Rectal smooth muscle tissue (tissue), 1 donor: ENCODE results near the gene LIG1.

ENCODE experiments used
- H3K27ac ChIP-seq: one replicate; pipeline ENCODE4 v1.7.0; 2013; ENCODE audit warnings: low read depth, low read length, inconsistent platforms
- H3K27me3 ChIP-seq: one replicate; pipeline ENCODE4 v1.7.0; 2013; ENCODE audit warnings: low read length; ENCODE audit not compliant: control insufficient read depth, insufficient read depth
- H3K36me3 ChIP-seq: one replicate; pipeline ENCODE4 v1.7.0; 2013; ENCODE audit warnings: low read length; ENCODE audit not compliant: control insufficient read depth, insufficient read depth
- H3K4me1 ChIP-seq: one replicate; pipeline ENCODE4 v1.7.0; 2013; ENCODE audit warnings: low read length; ENCODE audit not compliant: control insufficient read depth, insufficient read depth
- H3K4me3 ChIP-seq: one replicate; pipeline ENCODE4 v1.7.0; 2013; ENCODE audit warnings: low read length
- H3K9ac ChIP-seq: one replicate; pipeline ENCODE4 v1.7.0; 2013; ENCODE audit warnings: low read length

The LIG1 gene

GRCh38 chr19:48174445-48175030 is 4.4 kb upstream of the LIG1 start:
- Histone ChIP-seq H3K27me3 (no peaks in the 10 kb centered on the region), H3K4me3 (no peak overlapping the region), H3K9ac (no peak overlapping the region), H3K36me3 (no peaks in the 10 kb centered on the region), H3K27ac (no peak overlapping the region), H3K4me1 (peaks cover 7% of the 10 kb centered on the region)

- Histone ChIP-seq H3K27ac (no peak overlapping the region), H3K4me1 (peaks cover 7% of the 10 kb centered on the region), H3K9ac (no peak overlapping the region), H3K4me3 (no peak overlapping the region), H3K36me3 (no peaks in the 10 kb centered on the region), H3K27me3 (no peaks in the 10 kb centered on the region)
Observed at GRCh38 chr19:48171710-48172109, 1.6 kb upstream of the LIG1 start.

DNA sequence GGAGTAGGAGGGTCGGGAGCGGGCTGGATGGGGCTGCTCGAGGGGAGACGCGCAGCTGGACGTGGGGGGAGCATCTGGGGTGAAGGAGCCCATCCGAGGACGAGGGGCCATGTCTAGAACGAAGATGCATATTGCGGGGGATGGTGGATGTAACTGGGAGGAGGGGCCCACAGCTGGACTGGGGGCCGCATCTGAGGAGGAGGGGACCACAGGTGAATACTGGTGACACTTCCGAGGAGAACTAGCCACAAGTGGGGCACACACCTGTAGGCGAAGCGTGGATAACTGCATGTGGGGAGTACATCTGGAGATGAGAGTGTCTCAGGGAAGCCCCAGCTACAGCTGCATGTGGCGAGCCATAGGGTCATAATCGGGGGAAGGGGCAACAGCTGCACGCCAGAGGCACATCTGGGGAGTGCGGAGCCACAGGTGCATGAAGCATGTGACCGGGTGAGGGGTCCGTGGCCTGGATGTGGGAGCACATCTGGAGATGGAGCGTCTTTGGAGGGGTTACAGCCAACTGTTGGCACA is 738 bp upstream of the LIG1 start:
- peak overlapping the region; percentile 91 for H3K27ac ChIP-seq
- H3K27me3 ChIP-seq, result no peaks in the 10 kb centered on the region
- peaks cover 7% of the 10 kb centered on the region for H3K4me1 ChIP-seq
- H3K4me3 ChIP-seq, result peak overlapping the region; percentile 78
- H3K36me3 ChIP-seq, result no peaks in the 10 kb centered on the region
- peak overlapping the region; percentile 66 for H3K9ac ChIP-seq

DNA sequence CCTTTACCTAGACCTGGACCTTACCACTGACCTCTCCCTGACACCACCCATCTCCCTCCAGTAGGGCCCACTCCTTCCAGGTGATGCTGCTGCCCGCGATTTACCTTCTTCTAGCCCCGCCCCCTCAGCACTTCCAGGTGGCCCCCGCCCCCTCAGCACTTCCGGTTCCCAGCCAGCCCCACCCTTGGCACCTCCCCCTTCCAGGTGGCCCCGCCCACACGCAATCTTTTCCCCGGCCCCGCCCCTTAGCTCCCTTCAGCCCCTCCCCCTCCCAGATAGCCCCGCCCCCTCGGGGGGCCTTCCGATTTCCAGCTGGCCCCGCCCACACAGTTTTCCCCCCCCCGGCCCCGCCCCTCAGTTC is 586 bp downstream of the LIG1 start:
- peak overlapping the region; percentile 78 for H3K4me3 ChIP-seq
- no peaks in the 10 kb centered on the region for H3K27me3 ChIP-seq
- H3K27ac ChIP-seq, result peak overlapping the region; percentile 91
- no peaks in the 10 kb centered on the region for H3K36me3 ChIP-seq
- no peak overlapping the region for H3K9ac ChIP-seq
- H3K4me1 ChIP-seq, result peaks cover 7% of the 10 kb centered on the region

DNA sequence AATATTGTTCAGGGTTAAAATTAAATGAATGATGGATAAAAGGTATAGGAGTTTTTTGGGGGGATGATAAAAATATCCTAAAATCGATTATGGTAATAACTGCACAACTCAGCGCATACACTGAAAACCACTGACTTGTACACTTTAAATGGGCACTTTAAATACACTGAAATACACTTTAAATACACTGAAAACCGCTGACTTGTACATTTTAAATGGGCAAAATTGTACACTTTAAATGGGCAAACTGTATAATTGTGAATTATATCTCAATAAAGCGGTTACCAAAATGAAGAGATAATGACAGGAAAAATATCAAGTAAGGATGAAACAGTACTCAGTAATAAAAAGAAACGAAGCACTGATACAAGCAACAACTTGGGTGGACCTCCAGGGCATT is 1.5 kb downstream of the LIG1 start:
- H3K4me3 ChIP-seq, result no peak overlapping the region
- H3K27me3 ChIP-seq, result no peaks in the 10 kb centered on the region
- H3K36me3 ChIP-seq, result no peaks in the 10 kb centered on the region
- no peak overlapping the region for H3K27ac ChIP-seq
- H3K9ac ChIP-seq, result no peak overlapping the region
- peaks cover 7% of the 10 kb centered on the region for H3K4me1 ChIP-seq

DNA sequence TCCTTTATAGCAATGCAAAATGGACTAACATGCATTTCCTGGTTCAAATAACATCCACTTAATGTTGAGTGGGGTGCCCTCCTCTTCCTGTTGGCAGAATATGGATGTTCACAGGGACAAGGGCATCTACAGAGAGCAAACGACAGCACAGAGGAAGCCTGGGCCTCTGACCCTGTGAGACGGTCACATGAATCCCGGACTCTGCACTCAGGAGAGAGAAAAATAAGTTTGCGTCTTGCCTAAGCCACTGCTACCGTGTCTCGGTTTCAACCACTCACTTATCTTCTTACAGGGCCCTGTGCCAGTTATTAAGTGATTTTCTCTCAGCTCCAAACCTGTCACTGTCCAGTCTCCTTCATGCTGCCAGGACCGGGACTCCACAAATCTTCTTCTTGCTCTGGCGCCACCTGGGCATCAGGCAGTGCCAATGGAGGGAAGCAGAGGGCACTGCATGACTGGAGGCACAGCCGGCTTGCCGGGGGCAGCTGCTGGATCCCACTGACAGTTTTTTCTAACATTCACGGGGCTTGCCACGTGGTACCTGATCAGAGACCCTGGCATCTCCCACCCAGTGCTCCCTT is 11.8 kb downstream of the LIG1 start:
- H3K4me3 ChIP-seq, result no peak overlapping the region
- H3K4me1 ChIP-seq, result no peaks in the 10 kb centered on the region
- H3K27ac ChIP-seq, result no peak overlapping the region
- H3K9ac ChIP-seq, result no peak overlapping the region
- H3K27me3 ChIP-seq, result no peaks in the 10 kb centered on the region
- H3K36me3 ChIP-seq, result peaks cover 2% of the 10 kb centered on the region

- Histone ChIP-seq H3K4me3 (no peak overlapping the region), H3K36me3 (no peaks in the 10 kb centered on the region), H3K4me1 (peaks cover 4% of the 10 kb centered on the region), H3K27me3 (no peaks in the 10 kb centered on the region), H3K27ac (no peak overlapping the region), H3K9ac (no peak overlapping the region)
Observed at GRCh38 chr19:48154003-48154402, 16.1 kb downstream of the LIG1 start.

GRCh38 chr19:48152551-48152950 is 17.6 kb downstream of the LIG1 start:
- Histone ChIP-seq H3K27ac (no peak overlapping the region), H3K4me3 (no peak overlapping the region), H3K36me3 (no peaks in the 10 kb centered on the region), H3K9ac (no peak overlapping the region), H3K4me1 (peaks cover 4% of the 10 kb centered on the region), H3K27me3 (no peaks in the 10 kb centered on the region)

GRCh38 chr19:48149430-48149829 is 20.7 kb downstream of the LIG1 start:
- Histone ChIP-seq H3K9ac (no peak overlapping the region), H3K27ac (peak overlapping the region; percentile 38), H3K4me3 (no peak overlapping the region), H3K27me3 (no peaks in the 10 kb centered on the region), H3K4me1 (peaks cover 4% of the 10 kb centered on the region), H3K36me3 (no peaks in the 10 kb centered on the region)

- Histone ChIP-seq H3K4me3 (no peak overlapping the region), H3K27ac (no peak overlapping the region), H3K27me3 (no peaks in the 10 kb centered on the region), H3K9ac (no peak overlapping the region), H3K4me1 (peaks cover 4% of the 10 kb centered on the region), H3K36me3 (no peaks in the 10 kb centered on the region)
Observed at GRCh38 chr19:48148576-48148975, 21.6 kb downstream of the LIG1 start.

GRCh38 chr19:48147597-48148175 is 22.5 kb downstream of the LIG1 start:
- no peak overlapping the region for H3K9ac ChIP-seq
- H3K27ac ChIP-seq, result no peak overlapping the region
- no peak overlapping the region for H3K4me3 ChIP-seq
- peaks cover 4% of the 10 kb centered on the region for H3K4me1 ChIP-seq
- H3K27me3 ChIP-seq, result no peaks in the 10 kb centered on the region
- no peaks in the 10 kb centered on the region for H3K36me3 ChIP-seq

GRCh38 chr19:48139053-48139452 is 31.1 kb downstream of the LIG1 start:
- no peak overlapping the region for H3K9ac ChIP-seq
- no peaks in the 10 kb centered on the region for H3K4me1 ChIP-seq
- no peak overlapping the region for H3K27ac ChIP-seq
- no peaks in the 10 kb centered on the region for H3K36me3 ChIP-seq
- H3K27me3 ChIP-seq, result no peaks in the 10 kb centered on the region
- H3K4me3 ChIP-seq, result no peak overlapping the region

GRCh38 chr19:48137411-48137810 is 32.7 kb downstream of the LIG1 start:
- Histone ChIP-seq H3K27ac (no peak overlapping the region), H3K36me3 (no peaks in the 10 kb centered on the region), H3K27me3 (no peaks in the 10 kb centered on the region), H3K4me3 (no peak overlapping the region), H3K4me1 (no peaks in the 10 kb centered on the region), H3K9ac (no peak overlapping the region)
